GM12891 (cell line): Measurements from ENCODE around the gene GPATCH2.

ENCODE experiments used
- POLR2A ChIP-seq: IDR thresholded peaks from 2 replicates; pipeline ENCODE4 v1.6.1; 2011; ENCODE audit warnings: low read depth, low read length, control low read depth
- POLR2AphosphoS5 ChIP-seq: IDR thresholded peaks from 2 replicates; pipeline ENCODE4 v1.6.1; 2011; ENCODE audit warnings: low read depth, low read length, control low read depth

- TF ChIP-seq POLR2A (no peak), POLR2AphosphoS5 (no peak)
Observed at GRCh38 chr1:217379336-217379735, 251.6 kb downstream of the GPATCH2 start.
